Uterus (tissue), 2 donors: ENCODE data around the gene CRELD2.
A peak's percentile ranks its signal among the peaks of the same experiment; 100 is the strongest.

Source experiments
- POLR2A ChIP-seq, 2 donors: fragments of 450-650 bp; IDR thresholded peaks; one replicate each; pipeline ENCODE4 v1.6.1; 2016; ENCODE audit warnings: antibody characterized with exemption in 2 of 2, mild to moderate bottlenecking in 1 of 2, moderate library complexity in 1 of 2
- TF ChIP-seq, protein P1 (sequence below), 4 experiments: fragments of 200-600 bp in 2 of 4; fragments of 450-650 bp in 2 of 4; sonication (generic) in 2 of 4; IDR thresholded peaks; one replicate each; pipeline ENCODE4 v1.5.1; 2016 to 2019; ENCODE audit warnings: antibody characterized with exemption in 4 of 4, mild to moderate bottlenecking in 2 of 4, moderate library complexity in 1 of 4

DNA sequence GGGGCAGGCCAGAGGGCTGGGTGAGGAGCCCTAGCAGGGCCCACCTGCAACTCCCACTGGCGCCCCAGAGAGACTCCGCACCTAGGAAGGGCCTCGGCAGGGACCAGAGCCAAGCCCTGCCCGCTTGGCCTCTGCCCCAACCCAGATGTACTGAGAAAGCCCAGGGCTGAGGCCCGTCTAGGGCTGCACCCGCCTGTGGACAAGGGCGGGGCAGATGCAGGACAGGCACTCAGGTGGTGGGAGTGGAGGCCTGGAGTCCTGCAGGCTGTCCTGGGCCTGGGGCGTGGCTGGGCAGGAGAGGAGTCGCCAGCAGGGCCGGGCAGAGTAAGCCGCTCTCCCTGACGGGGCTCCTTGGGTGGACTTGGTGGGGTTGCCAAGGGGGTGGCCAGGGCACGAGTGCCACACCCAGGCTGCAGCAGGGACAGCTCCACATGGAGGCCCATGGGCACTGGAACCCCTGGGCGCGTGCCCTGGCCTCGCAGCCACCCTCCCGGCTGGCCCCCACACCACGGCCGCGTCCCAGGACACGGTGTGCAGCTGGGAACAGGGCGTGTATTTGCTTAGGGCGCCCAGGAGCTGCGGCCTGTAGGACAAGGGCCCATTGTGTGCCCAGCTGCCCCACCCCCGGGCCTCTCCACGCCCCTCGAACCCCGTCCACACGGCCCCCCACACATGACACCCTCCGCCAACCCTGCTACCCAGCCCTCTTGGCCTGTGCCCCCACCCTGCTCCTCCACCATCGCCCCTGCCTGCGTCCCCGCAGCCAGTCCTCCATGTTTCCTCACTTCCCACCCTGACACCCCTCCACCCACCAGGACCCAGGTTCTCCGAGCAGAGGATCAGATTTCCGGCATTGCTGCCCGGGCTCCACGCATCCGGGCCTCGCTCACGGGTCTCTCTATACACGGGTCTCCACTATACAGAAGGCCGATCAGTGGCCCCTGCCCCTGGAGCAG is 30.8 kb downstream of the CRELD2 start:
- TF ChIP-seq, protein P1, sequence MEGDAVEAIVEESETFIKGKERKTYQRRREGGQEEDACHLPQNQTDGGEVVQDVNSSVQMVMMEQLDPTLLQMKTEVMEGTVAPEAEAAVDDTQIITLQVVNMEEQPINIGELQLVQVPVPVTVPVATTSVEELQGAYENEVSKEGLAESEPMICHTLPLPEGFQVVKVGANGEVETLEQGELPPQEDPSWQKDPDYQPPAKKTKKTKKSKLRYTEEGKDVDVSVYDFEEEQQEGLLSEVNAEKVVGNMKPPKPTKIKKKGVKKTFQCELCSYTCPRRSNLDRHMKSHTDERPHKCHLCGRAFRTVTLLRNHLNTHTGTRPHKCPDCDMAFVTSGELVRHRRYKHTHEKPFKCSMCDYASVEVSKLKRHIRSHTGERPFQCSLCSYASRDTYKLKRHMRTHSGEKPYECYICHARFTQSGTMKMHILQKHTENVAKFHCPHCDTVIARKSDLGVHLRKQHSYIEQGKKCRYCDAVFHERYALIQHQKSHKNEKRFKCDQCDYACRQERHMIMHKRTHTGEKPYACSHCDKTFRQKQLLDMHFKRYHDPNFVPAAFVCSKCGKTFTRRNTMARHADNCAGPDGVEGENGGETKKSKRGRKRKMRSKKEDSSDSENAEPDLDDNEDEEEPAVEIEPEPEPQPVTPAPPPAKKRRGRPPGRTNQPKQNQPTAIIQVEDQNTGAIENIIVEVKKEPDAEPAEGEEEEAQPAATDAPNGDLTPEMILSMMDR (IDR thresholded peaks at IDR 0.05) = no peak
- TF ChIP-seq POLR2A (IDR thresholded peaks at IDR 0.05) = peak in 1 of 2 donors; percentile 22
